Measurements from ENCODE around the gene TAAR1. TPM values are rescaled to one million over a fixed set of nuclear protein-coding genes. Genes with fewer than 3 reads are reported as not detected.

TAAR1 gene
- total and polyA plus RNA-seq, 2 experiments from 2014 or later = not detected

- H3K4me2 ChIP-seq = no peak overlapping the region
- TF ChIP-seq ETS1 (IDR thresholded peaks at IDR 0.05) = no peak
- TF ChIP-seq JUNB (IDR thresholded peaks at IDR 0.05; ENCODE audit: unreplicated experiment) = no peak
- TF ChIP-seq POLR2AphosphoS5 (IDR thresholded peaks at IDR 0.05; ENCODE audit: low read depth) = no peak
- no peak for TF ChIP-seq EZH2phosphoT487 (IDR thresholded peaks at IDR 0.05; ENCODE audit: unreplicated experiment)
- TF ChIP-seq NANOG (IDR thresholded peaks at IDR 0.05; ENCODE audit: borderline replicate concordance) = no peak
- TF ChIP-seq ZNF114 (CRISPR knock-in tag; IDR thresholded peaks at IDR 0.05) = no peak
- TF ChIP-seq CREB1 (CRISPR knock-in tag; IDR thresholded peaks at IDR 0.05; ENCODE audit: low read depth) = no peak
- TF ChIP-seq, protein P1, sequence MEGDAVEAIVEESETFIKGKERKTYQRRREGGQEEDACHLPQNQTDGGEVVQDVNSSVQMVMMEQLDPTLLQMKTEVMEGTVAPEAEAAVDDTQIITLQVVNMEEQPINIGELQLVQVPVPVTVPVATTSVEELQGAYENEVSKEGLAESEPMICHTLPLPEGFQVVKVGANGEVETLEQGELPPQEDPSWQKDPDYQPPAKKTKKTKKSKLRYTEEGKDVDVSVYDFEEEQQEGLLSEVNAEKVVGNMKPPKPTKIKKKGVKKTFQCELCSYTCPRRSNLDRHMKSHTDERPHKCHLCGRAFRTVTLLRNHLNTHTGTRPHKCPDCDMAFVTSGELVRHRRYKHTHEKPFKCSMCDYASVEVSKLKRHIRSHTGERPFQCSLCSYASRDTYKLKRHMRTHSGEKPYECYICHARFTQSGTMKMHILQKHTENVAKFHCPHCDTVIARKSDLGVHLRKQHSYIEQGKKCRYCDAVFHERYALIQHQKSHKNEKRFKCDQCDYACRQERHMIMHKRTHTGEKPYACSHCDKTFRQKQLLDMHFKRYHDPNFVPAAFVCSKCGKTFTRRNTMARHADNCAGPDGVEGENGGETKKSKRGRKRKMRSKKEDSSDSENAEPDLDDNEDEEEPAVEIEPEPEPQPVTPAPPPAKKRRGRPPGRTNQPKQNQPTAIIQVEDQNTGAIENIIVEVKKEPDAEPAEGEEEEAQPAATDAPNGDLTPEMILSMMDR (conservative IDR thresholded peaks at IDR 0.05; ENCODE audit: low read depth in 2 of 2) = no peak
- TF ChIP-seq, protein P2, sequence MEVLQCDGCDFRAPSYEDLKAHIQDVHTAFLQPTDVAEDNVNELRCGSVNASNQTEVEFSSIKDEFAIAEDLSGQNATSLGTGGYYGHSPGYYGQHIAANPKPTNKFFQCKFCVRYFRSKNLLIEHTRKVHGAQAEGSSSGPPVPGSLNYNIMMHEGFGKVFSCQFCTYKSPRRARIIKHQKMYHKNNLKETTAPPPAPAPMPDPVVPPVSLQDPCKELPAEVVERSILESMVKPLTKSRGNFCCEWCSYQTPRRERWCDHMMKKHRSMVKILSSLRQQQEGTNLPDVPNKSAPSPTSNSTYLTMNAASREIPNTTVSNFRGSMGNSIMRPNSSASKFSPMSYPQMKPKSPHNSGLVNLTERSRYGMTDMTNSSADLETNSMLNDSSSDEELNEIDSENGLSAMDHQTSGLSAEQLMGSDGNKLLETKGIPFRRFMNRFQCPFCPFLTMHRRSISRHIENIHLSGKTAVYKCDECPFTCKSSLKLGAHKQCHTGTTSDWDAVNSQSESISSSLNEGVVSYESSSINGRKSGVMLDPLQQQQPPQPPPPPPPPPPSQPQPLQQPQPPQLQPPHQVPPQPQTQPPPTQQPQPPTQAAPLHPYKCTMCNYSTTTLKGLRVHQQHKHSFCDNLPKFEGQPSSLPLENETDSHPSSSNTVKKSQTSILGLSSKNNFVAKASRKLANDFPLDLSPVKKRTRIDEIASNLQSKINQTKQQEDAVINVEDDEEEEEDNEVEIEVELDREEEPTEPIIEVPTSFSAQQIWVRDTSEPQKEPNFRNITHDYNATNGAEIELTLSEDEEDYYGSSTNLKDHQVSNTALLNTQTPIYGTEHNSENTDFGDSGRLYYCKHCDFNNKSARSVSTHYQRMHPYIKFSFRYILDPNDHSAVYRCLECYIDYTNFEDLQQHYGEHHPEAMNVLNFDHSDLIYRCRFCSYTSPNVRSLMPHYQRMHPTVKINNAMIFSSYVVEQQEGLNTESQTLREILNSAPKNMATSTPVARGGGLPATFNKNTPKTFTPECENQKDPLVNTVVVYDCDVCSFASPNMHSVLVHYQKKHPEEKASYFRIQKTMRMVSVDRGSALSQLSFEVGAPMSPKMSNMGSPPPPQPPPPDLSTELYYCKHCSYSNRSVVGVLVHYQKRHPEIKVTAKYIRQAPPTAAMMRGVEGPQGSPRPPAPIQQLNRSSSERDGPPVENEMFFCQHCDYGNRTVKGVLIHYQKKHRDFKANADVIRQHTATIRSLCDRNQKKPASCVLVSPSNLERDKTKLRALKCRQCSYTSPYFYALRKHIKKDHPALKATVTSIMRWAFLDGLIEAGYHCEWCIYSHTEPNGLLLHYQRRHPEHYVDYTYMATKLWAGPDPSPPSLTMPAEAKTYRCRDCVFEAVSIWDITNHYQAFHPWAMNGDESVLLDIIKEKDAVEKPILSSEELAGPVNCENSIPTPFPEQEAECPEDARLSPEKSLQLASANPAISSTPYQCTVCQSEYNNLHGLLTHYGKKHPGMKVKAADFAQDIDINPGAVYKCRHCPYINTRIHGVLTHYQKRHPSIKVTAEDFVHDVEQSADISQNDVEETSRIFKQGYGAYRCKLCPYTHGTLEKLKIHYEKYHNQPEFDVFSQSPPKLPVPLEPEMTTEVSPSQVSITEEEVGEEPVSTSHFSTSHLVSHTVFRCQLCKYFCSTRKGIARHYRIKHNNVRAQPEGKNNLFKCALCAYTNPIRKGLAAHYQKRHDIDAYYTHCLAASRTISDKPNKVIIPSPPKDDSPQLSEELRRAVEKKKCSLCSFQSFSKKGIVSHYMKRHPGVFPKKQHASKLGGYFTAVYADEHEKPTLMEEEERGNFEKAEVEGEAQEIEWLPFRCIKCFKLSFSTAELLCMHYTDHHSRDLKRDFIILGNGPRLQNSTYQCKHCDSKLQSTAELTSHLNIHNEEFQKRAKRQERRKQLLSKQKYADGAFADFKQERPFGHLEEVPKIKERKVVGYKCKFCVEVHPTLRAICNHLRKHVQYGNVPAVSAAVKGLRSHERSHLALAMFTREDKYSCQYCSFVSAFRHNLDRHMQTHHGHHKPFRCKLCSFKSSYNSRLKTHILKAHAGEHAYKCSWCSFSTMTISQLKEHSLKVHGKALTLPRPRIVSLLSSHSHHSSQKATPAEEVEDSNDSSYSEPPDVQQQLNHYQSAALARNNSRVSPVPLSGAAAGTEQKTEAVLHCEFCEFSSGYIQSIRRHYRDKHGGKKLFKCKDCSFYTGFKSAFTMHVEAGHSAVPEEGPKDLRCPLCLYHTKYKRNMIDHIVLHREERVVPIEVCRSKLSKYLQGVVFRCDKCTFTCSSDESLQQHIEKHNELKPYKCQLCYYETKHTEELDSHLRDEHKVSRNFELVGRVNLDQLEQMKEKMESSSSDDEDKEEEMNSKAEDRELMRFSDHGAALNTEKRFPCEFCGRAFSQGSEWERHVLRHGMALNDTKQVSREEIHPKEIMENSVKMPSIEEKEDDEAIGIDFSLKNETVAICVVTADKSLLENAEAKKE (CRISPR knock-in tag; IDR thresholded peaks at IDR 0.05) = no peak
- TF ChIP-seq EZH2 (IDR thresholded peaks at IDR 0.05; ENCODE audit: low read depth, unreplicated experiment) = no peak
- TF ChIP-seq, protein P3, sequence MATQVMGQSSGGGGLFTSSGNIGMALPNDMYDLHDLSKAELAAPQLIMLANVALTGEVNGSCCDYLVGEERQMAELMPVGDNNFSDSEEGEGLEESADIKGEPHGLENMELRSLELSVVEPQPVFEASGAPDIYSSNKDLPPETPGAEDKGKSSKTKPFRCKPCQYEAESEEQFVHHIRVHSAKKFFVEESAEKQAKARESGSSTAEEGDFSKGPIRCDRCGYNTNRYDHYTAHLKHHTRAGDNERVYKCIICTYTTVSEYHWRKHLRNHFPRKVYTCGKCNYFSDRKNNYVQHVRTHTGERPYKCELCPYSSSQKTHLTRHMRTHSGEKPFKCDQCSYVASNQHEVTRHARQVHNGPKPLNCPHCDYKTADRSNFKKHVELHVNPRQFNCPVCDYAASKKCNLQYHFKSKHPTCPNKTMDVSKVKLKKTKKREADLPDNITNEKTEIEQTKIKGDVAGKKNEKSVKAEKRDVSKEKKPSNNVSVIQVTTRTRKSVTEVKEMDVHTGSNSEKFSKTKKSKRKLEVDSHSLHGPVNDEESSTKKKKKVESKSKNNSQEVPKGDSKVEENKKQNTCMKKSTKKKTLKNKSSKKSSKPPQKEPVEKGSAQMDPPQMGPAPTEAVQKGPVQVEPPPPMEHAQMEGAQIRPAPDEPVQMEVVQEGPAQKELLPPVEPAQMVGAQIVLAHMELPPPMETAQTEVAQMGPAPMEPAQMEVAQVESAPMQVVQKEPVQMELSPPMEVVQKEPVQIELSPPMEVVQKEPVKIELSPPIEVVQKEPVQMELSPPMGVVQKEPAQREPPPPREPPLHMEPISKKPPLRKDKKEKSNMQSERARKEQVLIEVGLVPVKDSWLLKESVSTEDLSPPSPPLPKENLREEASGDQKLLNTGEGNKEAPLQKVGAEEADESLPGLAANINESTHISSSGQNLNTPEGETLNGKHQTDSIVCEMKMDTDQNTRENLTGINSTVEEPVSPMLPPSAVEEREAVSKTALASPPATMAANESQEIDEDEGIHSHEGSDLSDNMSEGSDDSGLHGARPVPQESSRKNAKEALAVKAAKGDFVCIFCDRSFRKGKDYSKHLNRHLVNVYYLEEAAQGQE (IDR thresholded peaks at IDR 0.05; ENCODE audit: unreplicated experiment) = no peak
- no peak for TF ChIP-seq ZNF331 (CRISPR knock-in tag; IDR thresholded peaks at IDR 0.05; ENCODE audit: low read depth)
- no peak for TF ChIP-seq STAT1 (IDR thresholded peaks at IDR 0.05; ENCODE audit: unreplicated experiment)
- no peak overlapping the region for H3K4me3 Mint-ChIP-seq
- H3K79me2 ChIP-seq (replicated peaks; ENCODE audit: insufficient read depth) = no peaks in the 10 kb centered on the region
- peaks cover 7% of the 10 kb centered on the region; the same call in 2 of the 3 replicates for H3K36me3 Mint-ChIP-seq (ENCODE audit: low read depth)
- H3K27me3 Mint-ChIP-seq (ENCODE audit: insufficient read depth, low read depth, poor library complexity) = no peaks in the 10 kb centered on the region
- no peaks in the 10 kb centered on the region for H4K20me1 ChIP-seq (replicated peaks; ENCODE audit: insufficient read depth)
- no peaks in the 10 kb centered on the region for H3K4me1 ChIP-seq (ENCODE audit: insufficient read depth)
- H3K4me1 Mint-ChIP-seq = peaks cover under 1% of the 10 kb centered on the region; the same call in 1 of the 3 replicates
- H3K4me3 ChIP-seq = no peak overlapping the region
- peaks cover 10% of the 10 kb centered on the region; the same call in 2 of the 3 replicates for H3K9me3 Mint-ChIP-seq
- H2AFZ ChIP-seq = peak overlapping the region; percentile 38; the same call in 1 of the 2 replicates
- H3K36me3 ChIP-seq (ENCODE audit: insufficient read depth) = no peaks in the 10 kb centered on the region
- DNase-seq (ENCODE audit: low spot score) = no peak
- no peak overlapping the region for H3K27ac Mint-ChIP-seq
- no peaks in the 10 kb centered on the region; the same call in 1 of the 2 replicates for H3K9me2 ChIP-seq (ENCODE audit: insufficient read depth)
- H3K27ac ChIP-seq (ENCODE audit: low read depth) = no peak overlapping the region
- no peak for ATAC-seq
- no peaks in the 10 kb centered on the region for H3F3A ChIP-seq (replicated peaks; ENCODE audit: low read depth)
- H3K27me3 ChIP-seq (ENCODE audit: insufficient read depth) = no peaks in the 10 kb centered on the region
These were observed 25.6 kb downstream of the TAAR1 start for GRCh38 chr6:132633362-132633761.
